ENCODE measurements around the gene HMCN2. TPM values are rescaled to one million over a fixed set of nuclear protein-coding genes. Genes with fewer than 3 reads are reported as not detected.

Gene HMCN2
- total RNA-seq, 1 donor from 2014 or later: 0.15 TPM

- Histone ChIP-seq H3K27me3 (no peaks in the 10 kb centered on the region), H3K9me3 (ENCODE audit: low read depth) (no peaks in the 10 kb centered on the region), H3K27ac (no peak overlapping the region), H3K4me2 (no peak overlapping the region), H3K4me1 (peaks cover 47% of the 10 kb centered on the region), H3K4me3 (no peak overlapping the region), H3K9ac (no peak overlapping the region), H3F3A (ENCODE audit: low read depth) (peaks cover 41% of the 10 kb centered on the region), H3K79me2 (ENCODE audit: low read depth) (no peaks in the 10 kb centered on the region), H2AFZ (replicated peaks) (no peak overlapping the region), H4K20me1 (ENCODE audit: low read depth) (peaks cover 5% of the 10 kb centered on the region), H3K36me3 (no peaks in the 10 kb centered on the region)
- Mint-ChIP-seq H3K4me3 (no peak overlapping the region), H3K9me3 (no peaks in the 10 kb centered on the region), H3K27me3 (ENCODE audit: insufficient read depth, low read depth) (peaks cover 26% of the 10 kb centered on the region), H3K27ac (no peak overlapping the region), H3K4me1 (peaks cover 53% of the 10 kb centered on the region), H3K36me3 (no peaks in the 10 kb centered on the region)
- no peak for DNase-seq (ENCODE audit: low spot score)
- TF ChIP-seq EZH2phosphoT487 (IDR thresholded peaks at IDR 0.05) (no peak), EZH2 (IDR thresholded peaks at IDR 0.05) (no peak)
- TF ChIP-seq, protein P1, sequence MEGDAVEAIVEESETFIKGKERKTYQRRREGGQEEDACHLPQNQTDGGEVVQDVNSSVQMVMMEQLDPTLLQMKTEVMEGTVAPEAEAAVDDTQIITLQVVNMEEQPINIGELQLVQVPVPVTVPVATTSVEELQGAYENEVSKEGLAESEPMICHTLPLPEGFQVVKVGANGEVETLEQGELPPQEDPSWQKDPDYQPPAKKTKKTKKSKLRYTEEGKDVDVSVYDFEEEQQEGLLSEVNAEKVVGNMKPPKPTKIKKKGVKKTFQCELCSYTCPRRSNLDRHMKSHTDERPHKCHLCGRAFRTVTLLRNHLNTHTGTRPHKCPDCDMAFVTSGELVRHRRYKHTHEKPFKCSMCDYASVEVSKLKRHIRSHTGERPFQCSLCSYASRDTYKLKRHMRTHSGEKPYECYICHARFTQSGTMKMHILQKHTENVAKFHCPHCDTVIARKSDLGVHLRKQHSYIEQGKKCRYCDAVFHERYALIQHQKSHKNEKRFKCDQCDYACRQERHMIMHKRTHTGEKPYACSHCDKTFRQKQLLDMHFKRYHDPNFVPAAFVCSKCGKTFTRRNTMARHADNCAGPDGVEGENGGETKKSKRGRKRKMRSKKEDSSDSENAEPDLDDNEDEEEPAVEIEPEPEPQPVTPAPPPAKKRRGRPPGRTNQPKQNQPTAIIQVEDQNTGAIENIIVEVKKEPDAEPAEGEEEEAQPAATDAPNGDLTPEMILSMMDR (IDR thresholded peaks at IDR 0.05): no peak
Measured at GRCh38 chr9:130482463-130482862, 216.9 kb downstream of the HMCN2 start.

- H3K9me3 Mint-ChIP-seq: no peaks in the 10 kb centered on the region
- Histone ChIP-seq H3F3A (ENCODE audit: low read depth) (peaks cover 37% of the 10 kb centered on the region), H3K9ac (no peak overlapping the region), H3K4me2 (no peak overlapping the region), H2AFZ (replicated peaks) (no peak overlapping the region), H3K79me2 (ENCODE audit: low read depth) (no peaks in the 10 kb centered on the region), H3K9me3 (ENCODE audit: low read depth) (no peaks in the 10 kb centered on the region), H3K4me3 (no peak overlapping the region), H3K27ac (no peak overlapping the region), H3K36me3 (no peaks in the 10 kb centered on the region), H4K20me1 (ENCODE audit: low read depth) (peaks cover under 1% of the 10 kb centered on the region), H3K4me1 (peaks cover 39% of the 10 kb centered on the region), H3K27me3 (no peaks in the 10 kb centered on the region)
- peaks cover 26% of the 10 kb centered on the region for H3K27me3 Mint-ChIP-seq (ENCODE audit: insufficient read depth, low read depth)
- H3K27ac Mint-ChIP-seq: no peak overlapping the region
- DNase-seq (ENCODE audit: low spot score): no peak
- no peak overlapping the region for H3K4me3 Mint-ChIP-seq
- H3K4me1 Mint-ChIP-seq: peaks cover 53% of the 10 kb centered on the region
- H3K36me3 Mint-ChIP-seq: no peaks in the 10 kb centered on the region
- no peak for TF ChIP-seq EZH2 (IDR thresholded peaks at IDR 0.05)
- TF ChIP-seq, protein P1 (IDR thresholded peaks at IDR 0.05): no peak
- TF ChIP-seq EZH2phosphoT487 (IDR thresholded peaks at IDR 0.05): no peak
Measured at GRCh38 chr9:130483371-130483971, 217.9 kb downstream of the HMCN2 start.

Small RNA genes lying within 50 kb of the gene (small RNA-seq; reads per million reads assigned to genes)
- gene RN7SL665P: not detected

Other genes with a start within 250 kb of the HMCN2 start
- gene FNBP1, start 222.6 kb upstream of the HMCN2 start, total RNA-seq (ENCODE audit: low replicate concordance): 24.3 and 34.9 TPM in 2 replicates
- 33.2 and 33.8 TPM in 2 replicates for gene GPR107, start 211.9 kb upstream of the HMCN2 start, total RNA-seq (ENCODE audit: low replicate concordance)
- 16.0 and 28.5 TPM in 2 replicates for gene NCS1, start 93.4 kb upstream of the HMCN2 start, total RNA-seq (ENCODE audit: low replicate concordance)
- gene ASS1, start 179.2 kb downstream of the HMCN2 start, total RNA-seq (ENCODE audit: low replicate concordance): 22.5 and 28.9 TPM in 2 replicates

Data from neural progenitor cell (in vitro differentiated cells).